Esophagus muscularis mucosa (tissue), 4 donors: ENCODE data around the gene SLC37A1. TPM values are rescaled to one million over a fixed set of nuclear protein-coding genes. Genes with fewer than 3 reads are reported as not detected.

Experiments used
- DNase-seq: peaks from one replicate; pipeline ENCODE4 v3.0.0-alpha.2; 2017; ENCODE audit errors: extremely low spot score
- H3K27ac ChIP-seq, 4 donors: fragments of 200-600 bp; sonication (generic); replicated peaks in 1 of 4; 1 replicate in 3 of 4; 2 replicates in 1 of 4; pipeline ENCODE4 v1.5.1; 2016 to 2019; ENCODE audit warnings: mild to moderate bottlenecking in 1 of 4
- H3K27me3 ChIP-seq, 4 donors: fragments of 200-600 bp; sonication (generic); one replicate each; pipeline versions ENCODE4 v1.5.1 to v1.6.0; 2016 to 2019
- H3K36me3 ChIP-seq, 4 donors: fragments of 200-600 bp; sonication (generic); one replicate each; pipeline ENCODE4 v1.5.1; 2016 to 2019
- H3K4me1 ChIP-seq, 4 donors: fragments of 200-600 bp; sonication (generic); one replicate each; pipeline ENCODE4 v1.5.1; 2016 to 2019
- H3K4me3 ChIP-seq, 4 donors: fragments of 200-600 bp; sonication (generic); 1 replicate in 2 of 4; 2 replicates in 2 of 4; pipeline ENCODE4 v1.5.1; 2016 to 2019; ENCODE audit warnings: mild to moderate bottlenecking in 4 of 4, moderate library complexity in 1 of 4
- H3K9me3 ChIP-seq, 4 donors: fragments of 200-600 bp; sonication (generic); 1 replicate in 3 of 4; 2 replicates in 1 of 4; pipeline ENCODE4 v1.5.1; 2016 to 2019
- CTCF ChIP-seq, 3 experiments: fragments of 200-600 bp in 2 of 3; fragments of 450-650 bp in 1 of 3; sonication (generic) in 2 of 3; IDR thresholded peaks; one replicate each; pipeline ENCODE4 v1.5.1; 2017 to 2019; ENCODE audit warnings: antibody characterized with exemption in 3 of 3, mild to moderate bottlenecking in 2 of 3, moderate library complexity in 1 of 3
- EP300 ChIP-seq: sonication (generic); formaldehyde crosslinking; IDR thresholded peaks from one replicate; pipeline ENCODE4 v1.6.1; 2017; ENCODE audit warnings: antibody characterized with exemption
- POLR2A ChIP-seq: fragments of 450-650 bp; IDR thresholded peaks from one replicate; pipeline ENCODE4 v1.6.1; 2017; ENCODE audit warnings: antibody characterized with exemption, moderate library complexity, mild to moderate bottlenecking, low read depth
- POLR2AphosphoS5 ChIP-seq, 2 donors: sonication (generic); formaldehyde crosslinking; IDR thresholded peaks; one replicate each; pipeline ENCODE4 v1.6.1; 2017; ENCODE audit warnings: antibody characterized with exemption in 2 of 2
- WGBS: methylation state at CpG from one replicate; pipeline ENCODE4 v1.1.5; 2018; 5-methylcytosine and 5-hydroxymethylcytosine counted together
- intact Hi-C: fragments of 100-400 bp; cut with DNase I; formaldehyde crosslinking; loops from one replicate; pipeline ENCODE4 v1.15.1; 2023
- total RNA-seq, 4 donors: library from RNA; depleted of rRNA; stranded (reverse); fragments of >200 nt; gene quantifications; one replicate each; pipeline versions ENCODE4 v1.1.0 to v1.2.1, GENCODE V29; 2016

The SLC37A1 gene
- total RNA-seq, 4 donors from 2014 or later = 5.4 to 11.1 (median 7.1) TPM

GRCh38 chr21:42623694-42624093 lies 110.0 kb downstream of the SLC37A1 start:
- WGBS = 86% methylated on average over 7 of the region's 7 CpGs
- Histone ChIP-seq H3K36me3 (no peaks in the 10 kb centered on the region), H3K4me3 (no peak overlapping the region), H3K9me3 (no peaks in the 10 kb centered on the region), H3K27me3 (peaks cover 0 to 42% (median 2%) of the 10 kb centered on the region in 4 donors), H3K27ac (no peak overlapping the region), H3K4me1 (no peaks in the 10 kb centered on the region)
- intact Hi-C loops = no loop called here
- no peak for DNase-seq
- TF ChIP-seq CTCF (IDR thresholded peaks at IDR 0.05) (no peak), EP300 (no peak), POLR2AphosphoS5 (IDR thresholded peaks at IDR 0.05) (no peak)

DNA sequence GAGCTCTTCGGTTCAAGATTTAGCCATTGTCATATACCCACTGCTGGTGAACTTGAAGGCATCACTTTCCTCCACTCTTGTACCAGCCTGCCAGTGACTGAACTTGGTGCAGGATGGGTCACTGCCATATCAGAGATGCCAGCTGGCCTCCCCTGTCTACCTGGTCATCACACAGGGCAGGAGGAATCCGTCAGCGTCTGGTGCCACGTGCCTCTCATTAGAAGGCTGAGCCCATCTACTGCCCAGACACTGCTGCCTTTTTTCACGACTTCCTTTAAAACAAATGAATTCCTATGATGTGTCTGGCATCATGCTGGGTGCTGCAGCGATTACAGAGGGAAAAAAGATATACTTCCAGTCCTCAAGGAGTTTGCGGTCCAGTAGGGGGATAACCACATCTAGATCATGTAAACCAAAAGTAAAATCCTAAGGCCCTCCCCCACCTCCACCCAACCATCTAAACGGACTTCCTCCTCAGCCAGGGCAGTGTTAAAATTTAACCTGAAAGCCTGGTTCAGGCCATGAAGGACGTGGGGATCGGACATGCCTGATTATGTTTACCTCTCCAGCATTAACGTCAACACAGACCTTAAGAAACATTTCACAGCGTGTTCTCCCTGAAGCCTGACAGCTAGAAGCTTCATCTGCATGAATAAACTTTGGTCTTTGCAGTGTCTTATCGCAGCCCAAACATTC lies 110.6 kb downstream of the SLC37A1 start:
- 61% methylated on average over 13 of the region's 13 CpGs for WGBS
- intact Hi-C loops = no loop called here
- no peak overlapping the region for H3K27ac ChIP-seq
- TF ChIP-seq POLR2A (no peak), EP300 (no peak), POLR2AphosphoS5 (IDR thresholded peaks at IDR 0.05) (no peak), CTCF (IDR thresholded peaks at IDR 0.05) (no peak)
- H3K9me3 ChIP-seq = no peaks in the 10 kb centered on the region
- peaks cover 0 to 37% (median under 1%) of the 10 kb centered on the region in 4 donors for H3K27me3 ChIP-seq
- H3K4me3 ChIP-seq = no peak overlapping the region
- no peaks in the 10 kb centered on the region for H3K4me1 ChIP-seq
- H3K36me3 ChIP-seq = no peaks in the 10 kb centered on the region
- DNase-seq = no peak

GRCh38 chr21:42624936-42625335 lies 111.3 kb downstream of the SLC37A1 start:
- Histone ChIP-seq H3K4me3 (no peak overlapping the region), H3K27ac (no peak overlapping the region), H3K9me3 (no peaks in the 10 kb centered on the region), H3K4me1 (no peaks in the 10 kb centered on the region), H3K36me3 (no peaks in the 10 kb centered on the region), H3K27me3 (peaks cover 0 to 30% (median 0%) of the 10 kb centered on the region in 4 donors)
- 88% methylated on average over 6 of the region's 6 CpGs for WGBS
- intact Hi-C loops = no loop called here
- TF ChIP-seq POLR2A = no peak
- no peak for TF ChIP-seq POLR2AphosphoS5 (IDR thresholded peaks at IDR 0.05)
- no peak for TF ChIP-seq CTCF (IDR thresholded peaks at IDR 0.05)
- DNase-seq = no peak

- H3K36me3 ChIP-seq = no peaks in the 10 kb centered on the region
- TF ChIP-seq POLR2A = no peak
- TF ChIP-seq EP300 = no peak
- no peak for TF ChIP-seq CTCF (IDR thresholded peaks at IDR 0.05)
- no peak for TF ChIP-seq POLR2AphosphoS5 (IDR thresholded peaks at IDR 0.05)
- H3K27me3 ChIP-seq = peaks cover 0 to 19% (median 0%) of the 10 kb centered on the region in 4 donors
- no peak overlapping the region for H3K27ac ChIP-seq
- H3K9me3 ChIP-seq = no peaks in the 10 kb centered on the region
- 94% methylated on average over 6 of the region's 14 CpGs for WGBS
- intact Hi-C loops = no loop called here
- H3K4me1 ChIP-seq = no peaks in the 10 kb centered on the region
- no peak overlapping the region for H3K4me3 ChIP-seq
- no peak for DNase-seq
These were observed 112.5 kb downstream of the SLC37A1 start for GRCh38 chr21:42626171-42626570.
